HUDEP-2 (cell line): ENCODE results near the gene ZNF678.
"Not testable (repeated sequence)": the region's sequence is repeated elsewhere in the genome, so short reads cannot be mapped to it uniquely, and the experiment has no call there.

Experiments used
- DNase-seq, 76 experiments: peaks; one replicate each; lab custom pipeline; 2025; ENCODE audit not compliant: unreplicated experiment in 76 of 76; lab: John Stamatoyannopoulos, UW

ZNF678 gene

GRCh38 chr1:227549892-227550291 lies 13.5 kb upstream of the ZNF678 start:
- no peak for DNase-seq

- DNase-seq, result not testable (repeated sequence)
Measured at GRCh38 chr1:227551881-227552280, 11.5 kb upstream of the ZNF678 start.

GRCh38 chr1:227556288-227556687 lies 7.1 kb upstream of the ZNF678 start:
- no peak for DNase-seq

GRCh38 chr1:227557962-227558725 lies 5.2 kb upstream of the ZNF678 start:
- DNase-seq, result no peak

GRCh38 chr1:227558732-227559262 lies 4.6 kb upstream of the ZNF678 start:
- no peak for DNase-seq

GRCh38 chr1:227559499-227559898 lies 3.9 kb upstream of the ZNF678 start:
- DNase-seq, result no peak

- no peak for DNase-seq
Measured at GRCh38 chr1:227559926-227560325, 3.4 kb upstream of the ZNF678 start.

GRCh38 chr1:227560393-227561173 lies 2.8 kb upstream of the ZNF678 start:
- no peak for DNase-seq

- DNase-seq, result no peak
Measured at GRCh38 chr1:227561241-227561907, 2.0 kb upstream of the ZNF678 start.

GRCh38 chr1:227562037-227562436 lies 1.3 kb upstream of the ZNF678 start:
- no peak for DNase-seq

GRCh38 chr1:227562933-227563323 lies 428 bp upstream of the ZNF678 start:
- DNase-seq, result no peak

GRCh38 chr1:227567256-227567655 lies 3.9 kb downstream of the ZNF678 start:
- DNase-seq, result no peak

- DNase-seq, result no peak
Measured at GRCh38 chr1:227568593-227568992, 5.2 kb downstream of the ZNF678 start.

GRCh38 chr1:227572752-227573151 lies 9.4 kb downstream of the ZNF678 start:
- peak in 2 of 76 experiments; percentile 0 to 9 for DNase-seq

- no peak for DNase-seq
Measured at GRCh38 chr1:227574926-227575325, 11.6 kb downstream of the ZNF678 start.

GRCh38 chr1:227576189-227576588 lies 12.8 kb downstream of the ZNF678 start:
- DNase-seq, result no peak

- DNase-seq, result no peak
Measured at GRCh38 chr1:227577500-227577899, 14.1 kb downstream of the ZNF678 start.

GRCh38 chr1:227583354-227583753 lies 20.0 kb downstream of the ZNF678 start:
- no peak for DNase-seq

- DNase-seq, result no peak
Measured at GRCh38 chr1:227586733-227587132, 23.4 kb downstream of the ZNF678 start.

GRCh38 chr1:227587968-227588367 lies 24.6 kb downstream of the ZNF678 start:
- DNase-seq, result no peak

- not testable (repeated sequence) for DNase-seq
Measured at GRCh38 chr1:227588769-227589168, 25.4 kb downstream of the ZNF678 start.
